OCI-LY7 (cell line): ENCODE results near the gene SRXN1. TPM values are rescaled to one million over a fixed set of nuclear protein-coding genes. Genes with fewer than 3 reads are reported as not detected.

Experiments used
- BruUV-seq: library from RNA; stranded (reverse); fragments of 400-500 nt; replicated peaks from 2 replicates; lab custom pipeline; 2021; lab: Mats Ljungman, UMichigan
- CTCF ChIA-PET: fragments of 300-600 bp; sonication (Branson Sonifier 250); formaldehyde crosslinking; loops from one replicate; lab custom pipeline; 2022; ENCODE audit warnings: antibody characterized with exemption; ENCODE audit not compliant: unreplicated experiment; lab: Charles Lee
- POLR2A ChIA-PET: fragments of 300-600 bp; sonication (Branson Sonifier 250); formaldehyde crosslinking; loops from one replicate; lab custom pipeline; 2022; ENCODE audit warnings: antibody characterized with exemption; lab: Charles Lee
- DNase-seq: peaks from one replicate; pipeline ENCODE4 v3.0.0-alpha.2; 2015; ENCODE audit warnings: low spot score
- H2AFZ ChIP-seq: fragments of 200-600 bp; sonication (generic), shearing (Covaris generic); 2 replicates; pipeline ENCODE4 v1.6.1; 2014; ENCODE audit warnings: mild to moderate bottlenecking, antibody characterized with exemption, low read length, moderate library complexity
- H3K27ac ChIP-seq: fragments of 200-600 bp; sonication (generic); 2 replicates; pipeline ENCODE4 v1.5.1; 2014; ENCODE audit warnings: mixed run types, low read depth, mild to moderate bottlenecking, moderate library complexity, low read length, inconsistent platforms; ENCODE audit not compliant: poor library complexity, severe bottlenecking
- H3K36me3 ChIP-seq: fragments of 200-600 bp; sonication (generic); 2 replicates; pipeline ENCODE4 v1.6.1; 2014; ENCODE audit warnings: mild to moderate bottlenecking, antibody characterized with exemption, low read length, moderate library complexity, mixed read lengths; ENCODE audit not compliant: insufficient read depth
- H3K4me1 ChIP-seq: fragments of 200-600 bp; sonication (generic); 2 replicates; pipeline ENCODE4 v1.5.1; 2014; ENCODE audit warnings: mild to moderate bottlenecking, low read length; ENCODE audit not compliant: insufficient read depth, poor library complexity, severe bottlenecking
- H3K4me2 ChIP-seq: fragments of 200-600 bp; sonication (generic); 2 replicates; pipeline ENCODE4 v1.6.1; 2014; ENCODE audit warnings: mild to moderate bottlenecking, low read length
- H3K4me3 ChIP-seq: fragments of 200-600 bp; sonication (generic); 2 replicates; pipeline ENCODE4 v1.5.1; 2014; ENCODE audit warnings: mild to moderate bottlenecking, low read depth, low read length; ENCODE audit not compliant: poor library complexity, severe bottlenecking
- H3K79me2 ChIP-seq: fragments of 200-600 bp; sonication (generic); 2 replicates; pipeline ENCODE4 v1.6.1; 2016; ENCODE audit warnings: low read depth, mild to moderate bottlenecking, low read length, moderate library complexity, mixed read lengths; ENCODE audit not compliant: insufficient read depth
- H3K9me2 ChIP-seq: fragments of 200-600 bp; sonication (generic); 2 replicates; pipeline ENCODE4 v1.6.1; 2016; ENCODE audit warnings: mild to moderate bottlenecking, low read length, mixed read lengths; ENCODE audit not compliant: insufficient read depth
- H3K9me3 ChIP-seq: fragments of 200-600 bp; sonication (generic); 2 replicates; pipeline ENCODE4 v1.6.1; 2014; ENCODE audit warnings: mild to moderate bottlenecking, mixed run types, low read length, mixed read lengths
- H4K20me1 ChIP-seq: fragments of 200-600 bp; sonication (generic); 2 replicates; pipeline ENCODE4 v1.6.1; 2014; ENCODE audit warnings: mild to moderate bottlenecking, antibody characterized with exemption, low read length, moderate library complexity, mixed read lengths; ENCODE audit not compliant: insufficient read depth
- EZH2phosphoT487 ChIP-seq: fragments of 200-600 bp; sonication (generic); IDR thresholded peaks from 2 replicates; pipeline ENCODE4 v1.6.1; 2018; ENCODE audit warnings: low read depth, borderline replicate concordance, mild to moderate bottlenecking, mixed run types, antibody characterized with exemption, low read length, moderate library complexity, mixed read lengths
- intact Hi-C: fragments of 100-400 bp; cut with micrococcal nuclease; formaldehyde crosslinking; loops from one replicate; pipeline ENCODE4 v1.10.0; 2022; ENCODE audit not compliant: unreplicated experiment
- total RNA-seq, 2 experiments: library from RNA; depleted of rRNA in 1 of 2; stranded (reverse); fragments of >200 nt in 1 of 2; shearing (Covaris generic) in 1 of 2; gene quantifications; 2 replicates each; pipeline ENCODE4 v1.2.3, GENCODE V29; 2014 to 2022
- TF ChIP-seq, protein P1 (sequence below): fragments of 200-600 bp; sonication (generic); conservative IDR thresholded peaks from 2 replicates; pipeline ENCODE4 v1.5.1; 2014; ENCODE audit warnings: mild to moderate bottlenecking, antibody characterized with exemption, low read length, moderate library complexity, mixed read lengths

Gene SRXN1
- total RNA-seq, 2 experiments from 2014 or later: 18.6 to 19.8 TPM

DNA sequence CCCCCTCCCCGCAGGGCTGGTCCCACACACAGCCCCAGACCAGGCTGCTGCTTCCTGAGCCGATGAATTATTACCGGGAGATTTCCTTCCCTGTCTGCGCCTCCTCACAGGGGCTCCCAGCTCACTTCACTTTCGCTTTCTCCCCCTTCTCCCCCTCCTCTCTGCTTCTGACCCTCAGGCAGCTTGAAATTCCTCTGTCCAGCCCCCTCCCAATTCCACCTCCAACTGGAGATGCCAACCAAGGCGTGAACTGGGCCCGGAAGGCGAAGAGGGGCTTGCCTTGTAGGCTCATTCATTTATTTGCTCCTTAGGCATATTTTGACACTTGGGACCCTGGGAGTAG, 41.2 kb downstream of the SRXN1 start:
- Histone ChIP-seq H3K36me3 (no peaks in the 10 kb centered on the region), H3K4me1 (peaks cover 6% of the 10 kb centered on the region), H3K79me2 (no peaks in the 10 kb centered on the region), H3K27ac (no peak overlapping the region), H2AFZ (no peak overlapping the region), H3K4me2 (no peak overlapping the region), H3K9me2 (no peaks in the 10 kb centered on the region), H3K4me3 (no peak overlapping the region), H3K9me3 (no peaks in the 10 kb centered on the region), H4K20me1 (no peaks in the 10 kb centered on the region)
- no peak for DNase-seq
- ChIA-PET POLR2A (interaction anchor here (1.2 kb wide), 1 partner anchor 27 kb away, joined by 3 read pairs; no protein-coding TSS in a partner anchor), CTCF (no interaction called here)
- no TSS peak for BruUV-seq
- TF ChIP-seq, protein P1, sequence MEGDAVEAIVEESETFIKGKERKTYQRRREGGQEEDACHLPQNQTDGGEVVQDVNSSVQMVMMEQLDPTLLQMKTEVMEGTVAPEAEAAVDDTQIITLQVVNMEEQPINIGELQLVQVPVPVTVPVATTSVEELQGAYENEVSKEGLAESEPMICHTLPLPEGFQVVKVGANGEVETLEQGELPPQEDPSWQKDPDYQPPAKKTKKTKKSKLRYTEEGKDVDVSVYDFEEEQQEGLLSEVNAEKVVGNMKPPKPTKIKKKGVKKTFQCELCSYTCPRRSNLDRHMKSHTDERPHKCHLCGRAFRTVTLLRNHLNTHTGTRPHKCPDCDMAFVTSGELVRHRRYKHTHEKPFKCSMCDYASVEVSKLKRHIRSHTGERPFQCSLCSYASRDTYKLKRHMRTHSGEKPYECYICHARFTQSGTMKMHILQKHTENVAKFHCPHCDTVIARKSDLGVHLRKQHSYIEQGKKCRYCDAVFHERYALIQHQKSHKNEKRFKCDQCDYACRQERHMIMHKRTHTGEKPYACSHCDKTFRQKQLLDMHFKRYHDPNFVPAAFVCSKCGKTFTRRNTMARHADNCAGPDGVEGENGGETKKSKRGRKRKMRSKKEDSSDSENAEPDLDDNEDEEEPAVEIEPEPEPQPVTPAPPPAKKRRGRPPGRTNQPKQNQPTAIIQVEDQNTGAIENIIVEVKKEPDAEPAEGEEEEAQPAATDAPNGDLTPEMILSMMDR: no peak
- TF ChIP-seq EZH2phosphoT487: no peak
- intact Hi-C loops: no loop called here

DNA sequence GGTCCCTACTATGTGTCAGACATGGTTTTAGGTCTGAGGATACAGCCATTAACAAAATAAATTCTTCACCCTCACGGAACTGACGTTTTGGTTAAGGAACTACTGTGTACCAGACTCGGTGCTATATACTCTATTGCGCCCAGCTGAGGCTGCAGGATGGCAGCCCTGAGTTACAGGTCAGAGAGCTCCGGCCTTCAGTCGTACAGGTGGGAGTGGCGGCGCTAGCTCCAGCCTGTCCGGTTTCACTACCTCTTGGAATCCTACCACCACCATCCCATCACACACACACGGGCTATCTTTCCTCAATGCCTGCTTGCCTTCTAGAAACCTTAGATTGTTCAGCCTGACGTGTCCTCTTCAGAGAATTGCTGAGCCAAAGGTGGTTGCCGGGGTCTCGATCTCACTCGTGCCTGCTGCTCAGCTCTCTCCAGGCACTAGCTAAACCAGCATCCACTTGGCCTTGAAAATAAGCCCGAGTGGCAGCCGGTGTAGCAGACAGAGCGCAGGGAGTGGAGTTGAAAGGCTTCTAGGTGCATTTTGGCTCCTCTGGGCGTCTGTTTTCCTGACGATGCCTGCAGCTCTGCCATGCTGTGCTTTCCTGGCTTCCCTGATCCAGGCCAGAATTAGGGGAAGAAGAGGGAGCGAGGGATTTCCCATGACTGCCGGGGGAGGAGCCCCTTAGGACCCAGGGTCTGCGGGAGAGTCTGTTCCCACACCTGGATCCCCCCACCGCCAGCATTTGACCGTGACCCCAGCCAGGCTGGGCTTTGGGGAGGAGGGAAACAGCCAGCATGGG, 41.8 kb downstream of the SRXN1 start:
- BruUV-seq: no TSS peak
- Histone ChIP-seq H3K9me3 (no peaks in the 10 kb centered on the region), H3K9me2 (no peaks in the 10 kb centered on the region), H3K27ac (no peak overlapping the region), H4K20me1 (no peaks in the 10 kb centered on the region), H3K4me2 (no peak overlapping the region), H2AFZ (no peak overlapping the region), H3K36me3 (no peaks in the 10 kb centered on the region), H3K4me1 (peaks cover 6% of the 10 kb centered on the region), H3K4me3 (no peak overlapping the region), H3K79me2 (no peaks in the 10 kb centered on the region)
- TF ChIP-seq, protein P1: no peak
- no peak for TF ChIP-seq EZH2phosphoT487
- no peak for DNase-seq
- ChIA-PET POLR2A (interaction anchor here (1.2 kb wide), 1 partner anchor 27 kb away, joined by 3 read pairs; no protein-coding TSS in a partner anchor), CTCF (no interaction called here)
- intact Hi-C loops: no loop called here
